GM20000 (cell line): ENCODE data around the gene VPS13D.

ENCODE experiments used
- DNase-seq: peaks from one replicate; pipeline ENCODE4 v3.0.0; 2012; ENCODE audit warnings: low spot score
- TF ChIP-seq, protein P1 (sequence below): IDR thresholded peaks from 2 replicates; pipeline ENCODE4 v1.5.1; 2012; ENCODE audit warnings: mild to moderate bottlenecking, control low read depth; ENCODE audit errors: extremely low read depth, missing control alignments

Gene VPS13D

DNA sequence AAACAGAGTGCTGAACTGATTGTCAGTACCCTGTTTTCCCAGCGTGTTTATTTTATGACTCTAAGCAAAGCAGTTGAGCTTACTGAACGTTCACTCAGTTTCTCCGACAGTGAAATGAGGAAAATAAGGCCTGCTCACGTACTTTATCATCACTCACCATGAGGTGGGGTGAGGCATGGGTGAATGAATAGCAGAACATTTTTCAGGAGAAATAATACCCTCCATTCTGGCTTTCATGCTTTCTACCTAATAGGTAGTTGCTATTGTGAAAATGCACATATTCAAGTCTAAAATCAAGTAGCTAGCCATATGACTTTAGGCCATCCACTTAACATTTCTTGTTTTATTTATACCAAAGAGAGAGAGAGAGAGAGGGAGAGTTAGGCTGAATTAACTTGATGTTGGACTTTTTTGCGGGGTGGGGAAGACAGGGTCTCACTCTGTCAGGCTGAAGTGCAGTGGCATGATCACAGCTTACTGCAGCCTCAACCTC is 178.2 kb downstream of the VPS13D start:
- no peak for DNase-seq
- TF ChIP-seq, protein P1, sequence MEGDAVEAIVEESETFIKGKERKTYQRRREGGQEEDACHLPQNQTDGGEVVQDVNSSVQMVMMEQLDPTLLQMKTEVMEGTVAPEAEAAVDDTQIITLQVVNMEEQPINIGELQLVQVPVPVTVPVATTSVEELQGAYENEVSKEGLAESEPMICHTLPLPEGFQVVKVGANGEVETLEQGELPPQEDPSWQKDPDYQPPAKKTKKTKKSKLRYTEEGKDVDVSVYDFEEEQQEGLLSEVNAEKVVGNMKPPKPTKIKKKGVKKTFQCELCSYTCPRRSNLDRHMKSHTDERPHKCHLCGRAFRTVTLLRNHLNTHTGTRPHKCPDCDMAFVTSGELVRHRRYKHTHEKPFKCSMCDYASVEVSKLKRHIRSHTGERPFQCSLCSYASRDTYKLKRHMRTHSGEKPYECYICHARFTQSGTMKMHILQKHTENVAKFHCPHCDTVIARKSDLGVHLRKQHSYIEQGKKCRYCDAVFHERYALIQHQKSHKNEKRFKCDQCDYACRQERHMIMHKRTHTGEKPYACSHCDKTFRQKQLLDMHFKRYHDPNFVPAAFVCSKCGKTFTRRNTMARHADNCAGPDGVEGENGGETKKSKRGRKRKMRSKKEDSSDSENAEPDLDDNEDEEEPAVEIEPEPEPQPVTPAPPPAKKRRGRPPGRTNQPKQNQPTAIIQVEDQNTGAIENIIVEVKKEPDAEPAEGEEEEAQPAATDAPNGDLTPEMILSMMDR = no peak

DNA sequence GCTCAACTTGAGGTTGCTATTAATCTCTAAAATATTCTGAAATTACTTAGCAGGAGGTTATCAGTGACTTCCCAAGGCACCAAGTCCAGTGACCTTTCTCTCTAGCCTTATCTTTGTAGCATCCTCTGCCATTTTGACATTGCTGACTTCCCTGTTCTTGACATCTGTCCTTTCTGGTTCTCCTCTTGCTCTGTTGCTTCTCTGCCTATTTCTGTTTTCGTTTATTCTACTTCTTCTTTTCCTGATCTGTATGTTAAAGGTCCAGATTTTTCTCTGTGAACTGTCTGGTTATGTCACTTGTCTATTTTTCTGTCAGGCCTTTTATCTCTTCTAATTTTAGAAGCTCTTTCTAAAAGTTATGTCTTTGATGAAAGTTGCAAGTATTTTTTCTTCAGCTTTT is 178.8 kb downstream of the VPS13D start:
- TF ChIP-seq, protein P1 = no peak
- no peak for DNase-seq

DNA sequence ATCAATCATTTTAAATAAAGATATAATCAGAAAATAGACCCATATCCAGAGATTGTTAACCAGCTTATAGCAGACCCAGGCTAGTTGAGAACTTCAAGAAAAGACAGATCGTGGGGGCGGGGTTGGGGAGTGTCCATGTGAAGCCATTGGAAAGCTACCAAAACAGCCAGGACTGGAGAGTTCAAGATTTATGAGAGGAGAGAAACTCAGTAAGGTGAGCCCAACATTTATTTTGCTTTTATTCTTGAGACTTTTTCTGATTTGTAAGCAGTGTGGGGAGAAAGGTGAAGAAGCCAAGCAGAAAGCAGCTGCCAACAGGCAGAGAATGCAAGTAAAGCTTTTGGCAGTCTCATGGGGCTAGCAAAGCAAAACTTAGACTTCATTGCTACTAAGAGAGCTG is 179.9 kb downstream of the VPS13D start:
- TF ChIP-seq, protein P1 = no peak
- no peak for DNase-seq

DNA sequence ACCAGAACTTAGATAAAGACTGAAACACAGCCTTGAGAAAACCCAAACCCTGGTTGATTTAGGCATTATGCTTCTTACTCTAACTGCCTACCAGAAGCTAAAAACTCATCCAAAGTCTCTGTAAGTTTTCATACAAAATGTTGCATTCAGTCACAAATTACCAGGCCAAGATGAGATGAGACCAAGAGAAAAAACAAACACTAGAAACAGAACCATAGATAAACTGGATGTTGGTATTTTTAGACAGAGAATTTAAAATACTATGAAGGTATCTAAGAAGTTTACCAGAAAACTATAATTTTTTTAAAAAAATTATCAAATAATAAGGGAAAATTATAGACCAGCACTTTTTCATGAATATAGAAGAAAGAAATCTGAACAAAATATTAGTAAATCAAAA is 180.5 kb downstream of the VPS13D start:
- DNase-seq = no peak
- TF ChIP-seq, protein P1 = no peak

DNA sequence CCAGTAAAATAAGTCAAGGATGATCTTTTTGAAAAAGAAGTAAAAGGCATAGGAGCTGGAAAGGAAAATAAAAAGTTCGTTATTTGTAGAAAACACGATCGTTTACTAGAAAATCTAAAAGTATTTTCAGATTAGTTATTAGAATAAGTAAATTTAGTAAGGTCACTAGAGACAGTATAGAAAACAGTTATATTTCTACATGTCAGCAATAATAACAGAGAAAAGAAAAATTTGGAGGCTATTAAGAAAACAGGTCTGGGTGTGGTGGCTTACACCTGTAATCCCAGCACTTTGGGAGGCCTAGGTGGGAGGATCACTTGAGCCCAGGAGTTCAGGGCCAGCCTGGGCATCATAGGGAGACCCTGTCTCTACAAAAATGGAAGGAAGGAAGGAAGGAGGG is 181.3 kb downstream of the VPS13D start:
- no peak for DNase-seq
- TF ChIP-seq, protein P1 = no peak

DNA sequence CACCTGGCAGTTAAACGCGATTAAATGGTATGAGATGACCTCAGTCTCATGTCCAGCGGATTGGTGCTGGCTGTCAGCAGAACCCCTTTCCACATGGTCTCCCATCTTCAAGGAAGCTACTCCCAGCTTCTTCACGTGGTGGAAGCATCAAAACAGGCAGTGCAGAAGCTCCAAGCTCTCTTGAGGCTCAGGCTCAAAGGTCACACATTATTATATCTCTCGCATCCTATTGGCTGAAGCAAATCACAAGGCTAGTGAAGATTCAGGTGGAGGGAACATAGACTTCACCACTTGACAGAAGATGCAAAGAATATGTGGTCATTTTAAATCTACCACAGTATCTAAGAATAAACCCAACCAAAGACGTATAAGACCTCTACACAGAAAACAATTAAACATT is 181.9 kb downstream of the VPS13D start:
- TF ChIP-seq, protein P1 = no peak
- DNase-seq = no peak

DNA sequence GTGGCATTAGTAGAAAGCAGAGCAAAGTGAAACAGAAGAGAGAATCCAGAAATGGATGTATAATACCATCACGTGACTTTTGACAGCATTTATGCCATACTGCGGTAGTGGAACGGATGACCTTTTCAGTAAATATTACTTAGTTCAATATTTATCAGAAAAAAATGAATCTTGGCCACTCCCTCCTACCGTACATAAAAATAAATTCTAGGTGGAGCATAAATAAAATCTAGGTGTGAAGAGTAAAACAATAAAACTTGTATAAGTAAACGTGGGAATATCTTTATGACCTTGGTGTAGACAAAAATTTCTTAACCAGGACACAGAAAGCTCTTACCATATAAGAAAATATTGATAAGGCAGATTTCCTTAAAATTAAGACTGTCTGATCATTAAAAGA is 182.6 kb downstream of the VPS13D start:
- TF ChIP-seq, protein P1 = no peak
- no peak for DNase-seq
